DMS79 (cell line): ENCODE results near the gene LPAR3.
A peak's percentile ranks its signal among the peaks of the same experiment; 100 is the strongest.

Source experiments
- DNase-seq: peaks from one replicate; lab custom pipeline; 2025; lab: John Stamatoyannopoulos, UW

The LPAR3 gene

GRCh38 chr1:84855691-84856630 lies 37.0 kb downstream of the LPAR3 start:
- DNase-seq, result no peak

DNA sequence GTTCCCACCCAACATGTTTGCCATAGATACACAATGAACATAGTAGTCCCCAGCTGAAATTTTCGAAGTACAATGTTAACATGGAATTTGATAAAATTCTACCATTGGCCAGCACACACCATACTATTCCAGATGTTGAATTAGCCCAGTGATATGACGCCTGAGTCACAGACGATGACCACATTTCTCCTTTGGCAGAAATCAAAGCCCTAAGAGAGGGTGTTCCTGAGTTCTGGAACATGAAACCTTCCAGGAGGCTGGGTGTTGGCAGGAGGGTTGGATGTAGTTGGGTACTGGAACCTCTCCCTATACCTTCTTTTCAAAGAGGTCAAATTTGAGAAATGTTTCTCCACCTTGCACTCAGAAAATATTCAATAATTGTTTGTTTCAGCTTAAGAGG lies 37.8 kb downstream of the LPAR3 start:
- DNase-seq, result no peak

- no peak for DNase-seq
Observed at GRCh38 chr1:84853741-84854721, 39.0 kb downstream of the LPAR3 start.

DNA sequence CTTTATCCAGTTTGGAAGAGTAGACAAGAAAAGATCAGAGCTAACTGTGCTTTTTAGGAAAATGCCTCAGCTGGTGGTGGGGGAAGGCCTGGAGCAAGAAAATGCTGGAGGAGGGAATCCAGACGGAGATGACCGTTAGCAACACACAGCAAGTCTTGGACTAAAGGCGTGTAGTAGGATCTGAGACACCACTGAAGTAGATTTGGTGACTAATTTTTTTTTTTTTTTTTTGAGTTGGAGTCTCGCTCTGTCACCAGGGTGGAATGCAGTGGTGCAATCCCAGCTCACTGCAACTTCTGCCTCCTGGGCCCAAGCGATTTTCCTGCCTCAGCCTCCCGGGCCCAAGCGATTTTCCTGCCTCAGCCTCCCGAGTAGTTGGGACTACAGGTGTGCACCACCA lies 41.2 kb downstream of the LPAR3 start:
- DNase-seq, result no peak

DNA sequence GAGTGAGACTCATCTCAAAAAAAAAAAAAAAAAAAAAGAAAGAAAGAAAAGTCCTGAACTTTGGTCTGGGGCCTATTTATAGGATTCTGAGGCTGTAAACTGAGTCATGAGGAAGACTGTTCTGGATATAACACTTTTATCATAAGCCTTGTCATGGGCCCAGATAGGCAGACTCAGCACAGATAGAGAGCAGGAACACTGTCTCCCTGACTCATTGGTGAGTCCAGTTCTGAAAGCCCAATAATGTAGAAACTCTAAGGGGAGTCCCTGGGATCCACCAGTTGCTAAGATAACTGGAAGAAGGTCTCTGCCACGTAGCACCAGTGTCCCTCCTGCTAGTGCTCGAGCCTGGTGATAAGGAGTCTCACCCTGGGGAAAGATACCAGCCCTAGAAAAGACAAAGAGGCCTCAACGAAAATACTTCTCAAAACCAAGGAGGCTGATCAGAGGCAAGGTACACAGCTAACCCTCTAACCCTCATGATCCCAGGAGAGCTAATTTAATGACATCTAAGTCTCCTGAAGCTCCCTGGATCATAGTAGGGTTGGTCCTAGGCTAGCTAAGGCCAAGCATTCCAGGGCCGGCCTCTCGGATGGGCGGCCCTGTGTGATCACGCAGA lies 43.5 kb downstream of the LPAR3 start:
- DNase-seq, result no peak

- peak; percentile 95 for DNase-seq
Observed at GRCh38 chr1:84847253-84848250, 45.5 kb downstream of the LPAR3 start.

DNA sequence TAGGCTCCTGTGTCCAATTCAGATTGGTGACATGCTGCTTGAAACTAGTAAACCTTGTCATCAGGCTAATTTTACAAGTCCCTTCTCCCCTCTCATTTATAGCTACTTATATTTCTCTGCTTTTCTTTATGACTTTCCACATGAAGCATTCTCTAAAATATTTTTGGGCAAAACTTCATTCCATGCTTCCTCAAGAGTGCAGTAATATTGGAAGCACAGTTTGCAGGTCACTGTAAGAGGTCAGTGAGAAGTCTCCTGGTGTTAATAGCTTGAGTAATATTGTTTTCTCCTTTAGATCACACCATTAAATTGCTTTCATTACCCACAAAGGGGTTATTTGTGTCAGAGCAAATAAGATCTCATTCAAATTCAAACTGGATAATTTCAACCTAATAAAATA lies 46.6 kb downstream of the LPAR3 start:
- no peak for DNase-seq

- DNase-seq, result no peak
Observed at GRCh38 chr1:84845357-84845756, 47.6 kb downstream of the LPAR3 start.

GRCh38 chr1:84844094-84844493 lies 48.9 kb downstream of the LPAR3 start:
- no peak for DNase-seq

GRCh38 chr1:84842748-84843231 lies 50.2 kb downstream of the LPAR3 start:
- peak; percentile 82 for DNase-seq

DNA sequence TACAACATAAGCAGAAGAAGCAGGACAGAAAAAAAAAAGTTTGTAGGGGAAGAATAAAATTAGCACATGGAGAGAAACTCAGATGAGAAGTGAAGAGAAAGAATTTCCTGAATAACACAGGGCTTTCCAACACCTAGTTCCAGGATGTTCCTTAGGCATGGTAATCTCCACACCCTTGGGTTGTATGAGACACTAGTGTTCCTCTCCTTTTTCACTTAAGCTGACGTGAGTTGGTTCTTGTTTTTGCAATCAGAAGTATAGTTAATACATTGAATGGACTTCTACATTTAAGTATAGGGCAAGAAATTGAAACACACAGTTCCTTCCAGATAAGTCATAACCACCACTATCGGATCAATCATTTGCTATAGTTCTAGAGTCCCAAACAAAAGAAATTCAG lies 51.0 kb downstream of the LPAR3 start:
- no peak for DNase-seq

GRCh38 chr1:84840346-84840745 lies 52.7 kb downstream of the LPAR3 start:
- no peak for DNase-seq

DNA sequence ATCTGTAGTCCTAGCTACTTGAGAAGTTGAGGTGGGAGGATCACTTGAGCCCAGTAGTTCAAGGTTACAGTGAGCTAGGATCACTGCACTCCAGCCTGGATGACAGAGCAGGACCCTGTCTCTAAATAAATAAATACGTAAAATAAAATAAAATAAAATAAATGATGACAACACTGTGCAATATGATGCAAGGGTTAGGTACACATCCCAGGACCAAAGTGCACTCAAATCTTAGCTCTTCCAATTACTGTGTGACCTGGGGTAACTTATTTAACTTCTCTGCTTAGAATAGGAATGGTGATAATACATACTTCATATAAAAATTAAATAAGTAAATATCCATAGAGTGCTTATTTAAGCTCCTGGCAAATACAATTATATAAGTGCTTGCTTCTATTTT lies 53.5 kb downstream of the LPAR3 start:
- no peak for DNase-seq

GRCh38 chr1:84836145-84836544 lies 56.9 kb downstream of the LPAR3 start:
- no peak for DNase-seq

- DNase-seq, result no peak
Observed at GRCh38 chr1:84835169-84835568, 57.8 kb downstream of the LPAR3 start.

DNA sequence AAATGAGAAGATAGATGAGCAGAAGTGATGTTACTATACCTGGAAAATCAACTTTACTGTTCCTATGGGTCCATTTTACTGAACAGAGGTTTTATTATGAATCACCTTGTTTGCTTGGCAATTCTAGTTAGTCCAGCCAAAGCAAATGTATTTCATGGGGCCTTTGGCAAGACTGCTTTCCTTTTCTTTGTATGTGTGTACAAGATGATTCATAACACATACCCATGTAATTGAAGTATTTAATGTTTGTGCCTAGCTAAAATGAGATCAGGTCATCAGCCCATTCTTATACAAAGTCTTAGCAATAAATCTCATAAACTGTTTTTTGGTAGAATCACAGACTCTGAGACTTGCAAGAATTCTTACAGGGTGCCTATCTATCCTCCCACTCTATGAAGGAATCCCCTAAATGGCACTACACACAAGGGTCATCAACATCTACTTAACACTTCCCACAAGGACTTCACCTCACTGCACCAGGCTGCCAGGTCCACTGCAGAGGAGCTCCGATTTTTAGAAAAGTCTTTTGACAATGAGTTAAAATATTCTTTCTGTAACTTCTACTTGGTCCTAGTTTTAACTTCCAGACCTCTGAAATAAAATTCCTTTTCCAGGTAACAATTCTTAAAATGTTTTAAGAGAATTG lies 58.5 kb downstream of the LPAR3 start:
- DNase-seq, result peak; percentile 14

DNA sequence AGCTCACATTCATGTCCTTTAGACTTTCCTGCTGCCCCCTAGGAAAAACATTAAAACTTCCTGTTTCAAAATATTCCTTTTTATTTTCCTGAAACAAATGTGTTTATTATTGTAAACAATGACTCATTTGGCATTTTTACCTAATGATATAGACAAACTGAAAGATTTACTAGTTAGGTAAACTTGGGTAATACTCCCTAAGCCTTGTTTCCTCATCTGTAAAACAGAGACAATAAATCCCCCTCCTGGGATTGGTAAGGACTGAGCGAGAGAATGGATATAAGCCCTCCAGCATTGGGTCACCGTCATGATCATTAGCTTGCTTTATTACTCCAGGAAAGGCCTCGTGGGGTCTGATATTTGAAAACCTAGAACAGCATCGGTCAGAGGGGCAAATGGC lies 59.8 kb downstream of the LPAR3 start:
- no peak for DNase-seq

GRCh38 chr1:84830136-84830535 lies 62.9 kb downstream of the LPAR3 start:
- DNase-seq, result no peak

DNA sequence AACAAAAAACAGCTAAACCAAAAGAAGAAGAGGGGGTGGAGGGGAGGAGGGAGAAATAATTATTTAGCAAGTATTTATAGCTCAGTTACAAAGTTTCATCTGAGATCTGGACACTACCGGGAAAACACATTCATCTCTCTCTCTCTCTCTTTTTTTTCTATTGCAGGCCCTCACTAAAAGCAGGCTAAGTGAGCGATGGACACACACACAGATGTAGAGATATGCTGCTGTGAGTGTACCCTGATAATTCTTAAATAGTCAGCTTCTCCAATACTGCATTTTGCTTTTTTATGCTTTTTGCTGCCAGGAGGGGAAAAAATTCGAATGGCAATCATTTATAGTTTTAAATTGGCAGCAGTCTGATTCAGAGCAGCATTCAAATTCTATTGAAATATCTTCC lies 65.0 kb downstream of the LPAR3 start:
- DNase-seq, result no peak

- no peak for DNase-seq
Observed at GRCh38 chr1:84827555-84827954, 65.5 kb downstream of the LPAR3 start.
